Measurements from ENCODE around the gene DGKI. TPM values are rescaled to one million over a fixed set of nuclear protein-coding genes. Genes with fewer than 3 reads are reported as not detected.
A peak's percentile ranks its signal among the peaks of the same experiment; 100 is the strongest.

Gene DGKI
- total and polyA plus RNA-seq, 4 donors, result 0.03 to 1.5 (median 0.33) TPM

DNA sequence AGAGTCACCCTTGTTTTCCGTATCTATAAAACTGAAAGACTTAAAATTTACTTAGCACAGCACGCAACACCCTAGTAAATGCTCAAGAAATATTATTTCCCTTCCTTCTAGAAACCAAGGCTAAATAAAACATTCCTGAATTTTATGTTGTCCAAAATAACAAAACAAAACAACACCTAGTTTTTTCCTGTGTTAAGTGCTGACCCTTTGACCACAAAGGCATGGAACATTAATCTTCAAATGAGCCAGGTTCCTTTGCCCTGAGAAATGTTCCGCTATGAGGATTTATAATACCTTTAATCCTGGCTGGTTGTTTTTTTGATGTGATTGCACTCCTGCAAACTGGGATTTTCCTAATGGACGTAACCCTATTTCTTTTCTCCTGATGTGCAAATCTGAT lies 29.0 kb upstream of the DGKI start:
- 75 to 96% methylated on average over 4 of the region's 4 CpGs for WGBS, 2 donors
- TF ChIP-seq CTCF (IDR thresholded peaks at IDR 0.05; ENCODE audit: control extremely low read depth, extremely low read depth), result no peak
- peaks cover 3 to 41% (median 17%) of the 10 kb centered on the region in 5 donors for H3K4me1 ChIP-seq (ENCODE audit: control insufficient read depth in 5 of 5, insufficient read depth in 5 of 5, low read length in 5 of 5)
- DNase-seq (no peak), ATAC-seq (ENCODE audit: insufficient read depth, low FRiP score) (no peak)
- H3K27me3 ChIP-seq (ENCODE audit: control insufficient read depth in 3 of 3, insufficient read depth in 3 of 3, low read length in 2 of 3), result no peaks in the 10 kb centered on the region
- no peaks in the 10 kb centered on the region for H3K9me3 ChIP-seq (ENCODE audit: control insufficient read depth in 4 of 4, insufficient read depth in 3 of 4, low read length in 3 of 4)
- H3K4me3 ChIP-seq, result no peak overlapping the region
- peaks cover 2 to 37% (median 5%) of the 10 kb centered on the region in 4 donors for H3K36me3 ChIP-seq (ENCODE audit: control insufficient read depth in 4 of 4, insufficient read depth in 4 of 4, low read length in 4 of 4)
- H3K27ac ChIP-seq (ENCODE audit: low read depth in 1 of 2, low read length in 1 of 2), result no peak overlapping the region
- no peak overlapping the region for H3K9ac ChIP-seq (ENCODE audit: insufficient read depth in 1 of 2, low read length in 2 of 2)

DNA sequence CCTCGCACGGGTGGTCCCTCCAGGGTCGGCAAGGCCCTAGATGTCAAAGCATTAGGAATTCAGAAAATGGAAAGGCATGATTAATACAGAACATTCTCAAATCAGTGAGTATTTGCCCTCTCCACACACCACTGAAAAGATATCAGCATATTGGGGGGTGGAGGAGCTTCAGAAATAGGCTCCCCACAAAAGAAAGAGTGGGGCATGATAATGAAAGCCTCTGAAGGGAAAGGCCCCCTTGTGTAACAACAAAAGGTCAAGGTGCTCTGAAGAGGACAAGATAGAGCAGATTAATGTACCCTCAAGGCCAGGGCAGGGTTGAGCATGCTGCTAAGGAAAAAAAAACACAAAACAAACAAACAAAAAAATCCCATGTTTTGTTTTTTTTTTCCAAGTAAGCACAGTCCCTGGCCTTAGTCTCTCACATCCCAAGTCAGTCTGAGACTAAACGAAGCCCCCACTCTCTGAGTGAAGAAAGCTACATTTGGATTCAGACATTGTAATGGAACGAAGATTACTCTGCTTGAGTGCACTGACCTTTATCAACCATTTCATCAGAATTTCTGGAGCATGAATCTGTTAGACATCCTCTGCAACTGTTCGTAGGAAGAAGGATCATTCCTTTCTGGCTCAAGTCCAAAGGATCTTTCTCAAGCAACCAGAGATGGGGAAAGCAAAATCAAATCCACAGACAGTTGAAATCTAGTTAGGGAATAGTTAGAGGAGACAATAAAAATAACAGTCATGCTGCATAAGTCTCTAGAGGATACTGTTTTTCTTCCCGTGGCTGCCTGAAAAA lies 27.4 kb upstream of the DGKI start:
- Histone ChIP-seq H3K9me3 (ENCODE audit: control insufficient read depth in 4 of 4, insufficient read depth in 3 of 4, low read length in 3 of 4) (no peaks in the 10 kb centered on the region), H3K36me3 (ENCODE audit: control insufficient read depth in 4 of 4, insufficient read depth in 4 of 4, low read length in 4 of 4) (peaks cover 2 to 29% (median 5%) of the 10 kb centered on the region in 4 donors), H3K4me3 (no peak overlapping the region), H3K9ac (ENCODE audit: insufficient read depth in 1 of 2, low read length in 2 of 2) (no peak overlapping the region), H3K27me3 (ENCODE audit: control insufficient read depth in 3 of 3, insufficient read depth in 3 of 3, low read length in 2 of 3) (no peaks in the 10 kb centered on the region), H3K27ac (ENCODE audit: low read depth in 1 of 2, low read length in 1 of 2) (peak overlapping the region in 1 of 2 donors; percentile 13), H3K4me1 (ENCODE audit: control insufficient read depth in 5 of 5, insufficient read depth in 5 of 5, low read length in 5 of 5) (peaks cover 3 to 40% (median 17%) of the 10 kb centered on the region in 5 donors)
- no peak for ATAC-seq (ENCODE audit: insufficient read depth, low FRiP score)
- DNase-seq, result peak in 2 of 3 donors; percentile 67 to 84
- no peak for TF ChIP-seq CTCF (IDR thresholded peaks at IDR 0.05; ENCODE audit: control extremely low read depth, extremely low read depth)
- WGBS, 2 donors, result 78 to 83% methylated on average over 7 of the region's 7 CpGs

GRCh38 chr7:137873524-137873923 lies 26.8 kb upstream of the DGKI start:
- H3K9me3 ChIP-seq (ENCODE audit: control insufficient read depth in 4 of 4, insufficient read depth in 3 of 4, low read length in 3 of 4), result no peaks in the 10 kb centered on the region
- peaks cover 2 to 25% (median 5%) of the 10 kb centered on the region in 4 donors for H3K36me3 ChIP-seq (ENCODE audit: control insufficient read depth in 4 of 4, insufficient read depth in 4 of 4, low read length in 4 of 4)
- H3K9ac ChIP-seq (ENCODE audit: insufficient read depth in 1 of 2, low read length in 2 of 2), result no peak overlapping the region
- ATAC-seq (ENCODE audit: insufficient read depth, low FRiP score), result no peak
- H3K27me3 ChIP-seq (ENCODE audit: control insufficient read depth in 3 of 3, insufficient read depth in 3 of 3, low read length in 2 of 3), result no peaks in the 10 kb centered on the region
- no peak for TF ChIP-seq CTCF (IDR thresholded peaks at IDR 0.05; ENCODE audit: control extremely low read depth, extremely low read depth)
- H3K27ac ChIP-seq (ENCODE audit: low read depth in 1 of 2, low read length in 1 of 2), result no peak overlapping the region
- WGBS, 2 donors, result 93 to 95% methylated on average over 3 of the region's 3 CpGs
- H3K4me3 ChIP-seq, result no peak overlapping the region
- DNase-seq, result no peak
- peaks cover 3 to 35% (median 17%) of the 10 kb centered on the region in 5 donors for H3K4me1 ChIP-seq (ENCODE audit: control insufficient read depth in 5 of 5, insufficient read depth in 5 of 5, low read length in 5 of 5)

Data from lung (tissue), 12 donors.